NCI-H524 treated with DMSO at 0.1 percent for 48 hours (cell line): ENCODE data around the gene SECISBP2L.

Experiments used
- DNase-seq: peaks from one replicate; lab custom pipeline; 2025; lab: John Stamatoyannopoulos, UW

The SECISBP2L gene

DNA sequence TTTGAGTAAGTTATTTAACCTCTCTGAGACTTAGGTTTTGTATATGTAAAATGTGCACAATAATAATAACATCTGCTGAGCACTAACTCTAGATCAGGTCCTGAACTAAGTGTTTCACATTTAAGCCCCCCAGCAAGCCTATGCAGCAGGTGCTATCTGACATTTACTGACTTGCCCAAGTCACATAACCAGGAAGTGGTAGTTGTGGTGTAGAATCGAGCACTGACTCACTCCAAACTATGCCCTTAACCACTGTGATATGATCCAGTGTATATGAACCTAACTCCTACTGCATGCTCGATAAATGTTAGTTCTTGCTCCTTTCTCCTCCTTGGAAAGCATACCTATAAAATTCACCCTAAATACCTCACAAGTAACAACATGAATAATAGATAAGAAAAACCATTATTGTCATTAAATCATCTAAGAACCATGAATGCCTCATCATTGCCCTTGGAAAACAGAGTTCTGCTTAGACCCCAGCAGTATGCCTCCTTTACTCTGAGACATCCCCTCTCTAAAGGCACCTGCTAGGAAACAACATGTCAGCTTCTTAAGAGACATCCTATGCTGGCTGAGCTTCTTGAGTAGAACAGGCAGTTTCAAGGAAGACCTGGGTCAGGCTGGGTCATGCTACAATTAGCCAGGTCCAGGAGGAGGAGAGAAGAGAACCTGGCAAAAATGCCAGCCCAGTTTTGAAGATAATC is 79.5 kb downstream of the SECISBP2L start:
- DNase-seq: no peak

- DNase-seq: no peak
Measured at GRCh38 chr15:48965972-48966371, 80.3 kb downstream of the SECISBP2L start.

GRCh38 chr15:48964898-48965297 is 81.3 kb downstream of the SECISBP2L start:
- no peak for DNase-seq

GRCh38 chr15:48963524-48964113 is 82.6 kb downstream of the SECISBP2L start, which contains the start of gene SHC4:
TSS of gene SHC4 (minus strand) at chr15:48963919. CDS start at chr15:48963015, 904 bp downstream.
- peak; percentile 60 for DNase-seq

DNA sequence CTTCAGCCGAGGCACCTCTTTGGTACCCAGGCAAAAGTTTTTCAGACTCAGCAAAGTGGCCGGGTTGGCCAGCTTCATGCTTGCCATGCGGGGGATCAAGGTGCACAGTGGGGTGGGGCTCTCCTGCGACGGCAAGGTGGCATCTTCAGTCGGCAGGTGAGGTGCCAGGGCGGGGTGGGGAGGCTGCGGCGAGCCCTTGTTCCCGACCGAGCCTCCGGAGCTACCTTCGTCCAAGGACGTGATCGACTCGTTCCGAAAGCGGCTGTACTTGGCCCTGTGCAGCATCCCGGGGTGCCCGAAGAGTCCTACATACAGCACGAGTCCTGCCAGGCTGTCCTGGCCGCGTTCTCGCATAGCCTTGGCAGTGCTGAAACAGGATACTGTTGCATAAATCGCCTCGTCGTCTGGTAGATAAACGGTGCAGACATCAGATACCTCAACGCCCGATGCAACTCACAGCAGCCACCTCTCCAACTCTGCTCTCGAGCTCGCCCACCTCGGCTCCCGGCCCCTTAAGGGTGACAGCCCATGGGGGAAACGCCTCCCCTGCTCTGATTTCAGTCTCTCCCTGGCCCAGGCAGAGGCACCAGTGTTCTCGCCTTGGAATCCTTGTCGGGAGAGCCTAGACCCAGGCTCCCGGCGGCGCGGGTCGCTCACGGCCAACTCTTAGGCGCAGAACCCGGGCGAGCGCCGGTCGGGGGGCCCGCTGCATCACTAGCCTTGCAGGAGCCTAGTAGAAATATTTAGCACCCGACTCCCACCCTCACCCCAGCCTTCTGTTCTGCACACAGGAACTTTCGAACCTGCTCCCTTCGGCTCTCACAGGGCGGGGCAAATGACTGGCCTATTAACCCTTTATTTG is 83.4 kb downstream of the SECISBP2L start:
- DNase-seq: no peak

- no peak for DNase-seq
Measured at GRCh38 chr15:48955967-48956366, 90.3 kb downstream of the SECISBP2L start.

- no peak for DNase-seq
Measured at GRCh38 chr15:48955370-48955769, 90.9 kb downstream of the SECISBP2L start.

DNA sequence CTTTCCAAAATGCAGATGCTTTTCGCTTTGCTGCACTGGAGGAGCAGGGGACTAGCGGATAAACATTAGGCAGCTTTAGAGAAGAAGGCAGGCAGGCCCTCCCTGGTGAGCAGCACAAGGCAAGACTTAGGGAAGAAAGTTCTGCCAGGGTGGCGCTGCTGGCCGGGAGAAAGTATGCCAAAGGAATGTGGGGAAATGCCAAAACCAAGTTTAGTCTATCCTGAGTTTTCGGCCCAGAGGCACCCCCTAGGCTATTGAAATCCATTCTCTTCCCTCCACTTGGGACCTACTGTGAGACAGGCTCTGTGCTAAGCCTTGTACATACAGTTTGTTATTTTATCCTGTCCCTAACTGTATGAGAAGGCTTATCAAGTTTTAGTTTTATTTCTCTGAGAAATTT is 91.7 kb downstream of the SECISBP2L start:
- DNase-seq: no peak

DNA sequence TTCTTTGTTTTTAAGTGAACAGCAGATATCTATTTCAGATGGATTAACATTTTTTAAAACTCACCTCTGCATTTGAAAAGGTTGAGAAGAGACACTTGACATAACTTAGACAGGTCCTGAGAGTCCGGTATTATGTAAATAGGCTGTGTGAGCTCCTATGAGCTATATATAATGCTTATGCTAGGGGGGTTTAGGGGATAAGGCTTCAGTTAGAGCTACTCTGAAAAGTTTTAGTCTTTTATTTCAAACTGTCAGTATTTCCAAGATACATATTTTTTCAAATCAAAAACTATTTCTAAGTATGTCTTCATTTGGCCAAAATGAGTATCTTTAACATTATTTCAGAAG is 99.4 kb downstream of the SECISBP2L start:
- no peak for DNase-seq

- no peak for DNase-seq
Measured at GRCh38 chr15:48946074-48946839, 100.0 kb downstream of the SECISBP2L start.

DNA sequence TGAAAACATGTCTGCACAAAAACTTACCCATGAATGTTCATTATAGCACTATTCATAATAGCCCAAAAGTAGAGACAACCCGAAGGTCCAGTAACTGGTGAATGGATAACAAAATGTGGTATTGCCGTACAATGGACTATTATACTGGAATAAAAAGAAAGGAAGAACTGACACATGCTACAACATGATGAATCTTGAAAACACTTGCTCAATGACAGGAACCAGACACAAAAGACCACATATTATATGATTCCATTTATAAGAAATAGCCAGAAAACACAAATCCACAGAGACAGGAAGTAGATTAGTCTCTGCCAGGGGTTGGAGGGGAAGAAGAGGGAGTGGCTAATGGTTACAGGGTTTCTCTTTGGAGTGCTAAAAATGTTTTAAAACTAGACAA is 100.9 kb downstream of the SECISBP2L start:
- DNase-seq: no peak

DNA sequence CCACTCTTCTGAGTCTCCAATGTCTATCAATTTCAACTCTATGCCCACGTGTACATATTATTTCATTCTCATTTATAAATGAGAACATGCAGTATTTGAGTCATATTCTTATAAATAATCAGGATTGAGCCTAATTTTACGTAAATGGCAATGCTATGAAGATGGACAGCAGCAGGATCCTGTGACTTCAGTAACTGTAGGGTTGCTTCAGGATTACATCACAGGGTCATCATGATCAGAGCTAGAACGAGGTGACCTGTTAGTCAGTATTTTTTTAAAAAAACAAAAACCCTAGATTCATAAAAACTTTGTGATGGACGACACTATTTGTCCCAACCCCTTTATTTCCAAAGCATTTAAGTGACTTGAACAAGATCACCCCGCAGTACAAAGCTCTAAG is 104.3 kb downstream of the SECISBP2L start:
- no peak for DNase-seq

DNA sequence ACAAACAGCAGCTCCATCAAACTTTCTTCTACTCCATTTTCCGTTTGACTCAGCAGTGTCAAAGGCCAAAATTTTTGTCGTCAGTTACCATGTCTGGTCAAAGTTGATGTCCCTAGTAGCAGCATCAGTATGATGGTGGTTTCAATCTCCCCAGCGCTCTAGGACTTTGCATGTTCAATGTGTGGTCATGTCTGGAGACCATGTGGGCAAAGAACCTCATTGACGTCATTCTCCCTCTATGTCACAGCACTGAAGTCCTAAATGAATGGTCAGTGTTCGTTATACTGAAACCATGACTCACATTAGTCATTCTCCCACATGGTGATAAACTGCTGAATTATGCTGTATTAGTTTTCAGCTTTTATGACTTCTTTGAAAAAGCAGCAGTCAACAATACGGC is 105.7 kb downstream of the SECISBP2L start:
- DNase-seq: no peak

GRCh38 chr15:48939648-48940047 is 106.6 kb downstream of the SECISBP2L start:
- DNase-seq: no peak
